MM.1S (cell line): ENCODE results near the gene TLE1.

ENCODE experiments used
- DNase-seq: peaks from one replicate; pipeline ENCODE4 v3.0.0-alpha.2; 2015
- H2AFZ ChIP-seq: fragments of 300-600 bp; sonication (generic); 2 replicates; pipeline ENCODE4 v1.6.0; 2016; ENCODE audit warnings: antibody characterized with exemption, low read length
- H3F3A ChIP-seq: fragments of 300-600 bp; sonication (generic); 2 replicates; pipeline ENCODE4 v1.6.1; 2016; ENCODE audit warnings: mild to moderate bottlenecking, antibody characterized with exemption, low read length, moderate library complexity, mixed read lengths; ENCODE audit not compliant: insufficient read depth
- H3K27ac ChIP-seq: fragments of 300-600 bp; sonication (generic); 2 replicates; pipeline ENCODE4 v1.5.1; 2016; ENCODE audit warnings: mild to moderate bottlenecking, low read length
- H3K27me3 ChIP-seq: fragments of 300-600 bp; sonication (generic); replicated peaks from 2 replicates; pipeline ENCODE4 v1.6.0; 2016; ENCODE audit warnings: low read length; ENCODE audit not compliant: insufficient read depth
- H3K36me3 ChIP-seq: fragments of 300-600 bp; sonication (generic); replicated peaks from 2 replicates; pipeline ENCODE4 v1.6.1; 2016; ENCODE audit warnings: mild to moderate bottlenecking, low read length, mixed read lengths; ENCODE audit not compliant: insufficient read depth
- H3K4me1 ChIP-seq: fragments of 300-600 bp; sonication (generic); 2 replicates; pipeline ENCODE4 v1.6.1; 2016; ENCODE audit warnings: low read length, mixed read lengths
- H3K4me2 ChIP-seq: fragments of 300-600 bp; sonication (generic); 2 replicates; pipeline ENCODE4 v1.6.0; 2016; ENCODE audit warnings: low read depth, low read length
- H3K4me3 ChIP-seq: fragments of 300-600 bp; sonication (generic); 2 replicates; pipeline ENCODE4 v1.5.1; 2016; ENCODE audit warnings: low read length, mixed read lengths
- H3K79me2 ChIP-seq: fragments of 300-600 bp; sonication (generic); 2 replicates; pipeline ENCODE4 v1.6.1; 2016; ENCODE audit warnings: mixed run types, low read length, mixed read lengths
- H3K9ac ChIP-seq: fragments of 300-600 bp; sonication (generic); 2 replicates; pipeline ENCODE4 v1.6.1; 2016; ENCODE audit warnings: low read length, mixed read lengths
- H3K9me2 ChIP-seq: fragments of 300-600 bp; sonication (generic); replicated peaks from 2 replicates; pipeline ENCODE4 v1.6.1; 2016; ENCODE audit warnings: mild to moderate bottlenecking, low read length, mixed read lengths; ENCODE audit not compliant: insufficient read depth
- H3K9me3 ChIP-seq: fragments of 300-600 bp; sonication (generic); replicated peaks from 2 replicates; pipeline ENCODE4 v1.6.1; 2016; ENCODE audit warnings: mild to moderate bottlenecking, low read length, mixed read lengths; ENCODE audit not compliant: insufficient read depth
- H4K20me1 ChIP-seq: fragments of 300-600 bp; sonication (generic); 2 replicates; pipeline ENCODE4 v1.6.1; 2016; ENCODE audit warnings: mild to moderate bottlenecking, low read length, moderate library complexity, mixed read lengths; ENCODE audit not compliant: insufficient read depth
- EZH2 ChIP-seq: fragments of 300-600 bp; sonication (generic); optimal IDR thresholded peaks from 2 replicates; pipeline ENCODE3; 2017; ENCODE audit warnings: low read depth, mild to moderate bottlenecking, antibody characterized with exemption, low read length, mixed read lengths
- EZH2phosphoT487 ChIP-seq: fragments of 300-600 bp; sonication (generic); IDR thresholded peaks from 2 replicates; pipeline ENCODE4 v1.6.1; 2018; ENCODE audit warnings: antibody characterized with exemption, low read length
- TF ChIP-seq, protein P1 (sequence below): fragments of 300-600 bp; sonication (generic); IDR thresholded peaks from 2 replicates; pipeline ENCODE4 v1.5.1; 2016; ENCODE audit warnings: antibody characterized with exemption, low read length, mixed read lengths

TLE1 gene

DNA sequence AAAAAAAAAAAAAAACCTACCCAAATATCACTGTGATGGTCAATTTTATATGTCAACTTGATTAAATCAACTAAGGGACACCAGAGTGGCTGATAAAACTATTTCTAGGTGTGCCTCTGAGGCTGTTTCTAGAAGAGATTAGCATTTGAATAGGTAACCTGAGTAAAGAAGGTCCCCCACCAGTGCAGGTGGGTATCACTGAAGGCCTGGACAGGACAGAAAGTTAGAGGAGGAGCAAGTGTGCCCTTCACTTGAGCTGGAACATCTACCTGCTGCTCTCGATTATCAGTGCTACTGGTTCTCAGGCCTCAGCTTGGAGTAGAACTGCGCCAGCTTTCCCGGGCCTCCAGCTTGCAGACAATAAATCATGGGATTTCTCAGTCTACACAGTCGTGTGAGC, 88.7 kb downstream of the TLE1 start:
- H3K9me3 ChIP-seq = no peaks in the 10 kb centered on the region
- no peak overlapping the region for H3K9ac ChIP-seq
- DNase-seq = no peak
- H3K4me1 ChIP-seq = no peaks in the 10 kb centered on the region
- no peaks in the 10 kb centered on the region for H3K27me3 ChIP-seq
- H3K27ac ChIP-seq = no peak overlapping the region
- no peak overlapping the region for H2AFZ ChIP-seq
- H4K20me1 ChIP-seq = no peaks in the 10 kb centered on the region
- no peak overlapping the region for H3K4me3 ChIP-seq
- TF ChIP-seq EZH2phosphoT487 = no peak
- no peak for TF ChIP-seq EZH2
- TF ChIP-seq, protein P1, sequence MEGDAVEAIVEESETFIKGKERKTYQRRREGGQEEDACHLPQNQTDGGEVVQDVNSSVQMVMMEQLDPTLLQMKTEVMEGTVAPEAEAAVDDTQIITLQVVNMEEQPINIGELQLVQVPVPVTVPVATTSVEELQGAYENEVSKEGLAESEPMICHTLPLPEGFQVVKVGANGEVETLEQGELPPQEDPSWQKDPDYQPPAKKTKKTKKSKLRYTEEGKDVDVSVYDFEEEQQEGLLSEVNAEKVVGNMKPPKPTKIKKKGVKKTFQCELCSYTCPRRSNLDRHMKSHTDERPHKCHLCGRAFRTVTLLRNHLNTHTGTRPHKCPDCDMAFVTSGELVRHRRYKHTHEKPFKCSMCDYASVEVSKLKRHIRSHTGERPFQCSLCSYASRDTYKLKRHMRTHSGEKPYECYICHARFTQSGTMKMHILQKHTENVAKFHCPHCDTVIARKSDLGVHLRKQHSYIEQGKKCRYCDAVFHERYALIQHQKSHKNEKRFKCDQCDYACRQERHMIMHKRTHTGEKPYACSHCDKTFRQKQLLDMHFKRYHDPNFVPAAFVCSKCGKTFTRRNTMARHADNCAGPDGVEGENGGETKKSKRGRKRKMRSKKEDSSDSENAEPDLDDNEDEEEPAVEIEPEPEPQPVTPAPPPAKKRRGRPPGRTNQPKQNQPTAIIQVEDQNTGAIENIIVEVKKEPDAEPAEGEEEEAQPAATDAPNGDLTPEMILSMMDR = no peak
- no peaks in the 10 kb centered on the region for H3F3A ChIP-seq
- H3K36me3 ChIP-seq = no peaks in the 10 kb centered on the region
- H3K4me2 ChIP-seq = no peak overlapping the region
- no peaks in the 10 kb centered on the region for H3K79me2 ChIP-seq
- no peaks in the 10 kb centered on the region for H3K9me2 ChIP-seq

DNA sequence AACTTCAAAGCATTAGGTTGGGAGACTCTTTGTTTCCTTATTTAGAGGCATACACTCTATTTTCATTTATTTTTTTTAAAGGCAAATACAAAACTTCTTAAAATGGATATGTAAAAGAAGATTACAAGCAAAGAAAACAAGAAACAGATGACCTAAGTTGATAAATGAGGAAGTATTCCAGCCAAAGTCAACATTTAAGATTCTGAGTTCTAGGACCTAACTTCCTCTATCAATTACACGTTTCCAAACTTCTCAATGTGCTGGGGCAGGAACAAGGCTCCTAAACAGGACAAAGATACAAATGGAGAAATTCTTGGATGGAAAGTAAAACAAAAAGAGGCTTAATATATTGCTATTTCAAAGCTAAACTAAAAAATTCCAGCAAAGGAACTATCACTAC, 89.5 kb downstream of the TLE1 start:
- Histone ChIP-seq H4K20me1 (no peaks in the 10 kb centered on the region), H3K4me2 (no peak overlapping the region), H3K4me1 (no peaks in the 10 kb centered on the region)

GRCh38 chr9:81598811-81599210, 90.5 kb downstream of the TLE1 start:
- Histone ChIP-seq H3K9me3 (no peaks in the 10 kb centered on the region), H3K4me1 (no peaks in the 10 kb centered on the region), H3K4me2 (no peak overlapping the region), H3F3A (no peaks in the 10 kb centered on the region), H3K9ac (no peak overlapping the region), H3K27me3 (no peaks in the 10 kb centered on the region), H3K4me3 (no peak overlapping the region), H3K79me2 (no peaks in the 10 kb centered on the region), H2AFZ (no peak overlapping the region), H4K20me1 (no peaks in the 10 kb centered on the region), H3K27ac (no peak overlapping the region), H3K9me2 (no peaks in the 10 kb centered on the region), H3K36me3 (no peaks in the 10 kb centered on the region)
- TF ChIP-seq, protein P1 = no peak
- TF ChIP-seq EZH2phosphoT487 (no peak), EZH2 (no peak)
- no peak for DNase-seq

More for the DNA sequence above, 89.5 kb downstream of the TLE1 start:
- Histone ChIP-seq H3K9me2 (no peaks in the 10 kb centered on the region), H3K27ac (no peak overlapping the region), H3F3A (no peaks in the 10 kb centered on the region), H3K9me3 (no peaks in the 10 kb centered on the region), H3K36me3 (no peaks in the 10 kb centered on the region), H3K4me3 (no peak overlapping the region), H3K9ac (no peak overlapping the region), H3K27me3 (no peaks in the 10 kb centered on the region), H2AFZ (no peak overlapping the region), H3K79me2 (no peaks in the 10 kb centered on the region)
- TF ChIP-seq EZH2 = no peak
- TF ChIP-seq, protein P1 = no peak
- no peak for TF ChIP-seq EZH2phosphoT487
- DNase-seq = no peak

- H4K20me1 ChIP-seq = no peaks in the 10 kb centered on the region
- H3F3A ChIP-seq = no peaks in the 10 kb centered on the region
- H3K9me2 ChIP-seq = no peaks in the 10 kb centered on the region
- TF ChIP-seq EZH2phosphoT487 = no peak
- TF ChIP-seq, protein P1 = no peak
- no peak for TF ChIP-seq EZH2
- no peak for DNase-seq
- H3K36me3 ChIP-seq = no peaks in the 10 kb centered on the region
- no peak overlapping the region for H3K4me2 ChIP-seq
- no peaks in the 10 kb centered on the region for H3K4me1 ChIP-seq
- H2AFZ ChIP-seq = no peak overlapping the region
- no peaks in the 10 kb centered on the region for H3K79me2 ChIP-seq
- H3K9ac ChIP-seq = no peak overlapping the region
- H3K27ac ChIP-seq = no peak overlapping the region
- no peak overlapping the region for H3K4me3 ChIP-seq
- H3K27me3 ChIP-seq = no peaks in the 10 kb centered on the region
- no peaks in the 10 kb centered on the region for H3K9me3 ChIP-seq
These were observed 91.2 kb downstream of the TLE1 start for GRCh38 chr9:81598123-81598497.
